GM21526 (cell line): ENCODE data around the gene MAB21L4.

ENCODE experiments used
- ATAC-seq: cut with Tn5 transposase; IDR thresholded peaks from one replicate; pipeline ENCODE4 v1.9.1; 2021; ENCODE audit warnings: moderate library complexity; ENCODE audit not compliant: unreplicated experiment, low FRiP score

MAB21L4 gene

GRCh38 chr2:240913810-240914644 lies 18.1 kb upstream of the MAB21L4 start:
- ATAC-seq: no peak

- no peak for ATAC-seq
These were observed 17.2 kb upstream of the MAB21L4 start for GRCh38 chr2:240912878-240913809.

- no peak for ATAC-seq
These were observed 15.8 kb upstream of the MAB21L4 start for GRCh38 chr2:240911641-240912265.

GRCh38 chr2:240909216-240909974 lies 13.4 kb upstream of the MAB21L4 start:
- no peak for ATAC-seq

GRCh38 chr2:240906911-240907590 lies 11.1 kb upstream of the MAB21L4 start:
- no peak for ATAC-seq

- ATAC-seq: no peak
These were observed 10.4 kb upstream of the MAB21L4 start, which contains the start of gene CROCC2 for GRCh38 chr2:240906141-240906910. TSS of gene CROCC2 (plus strand) at chr2:240906336. CDS start at chr2:240906514, 178 bp downstream.

- no peak for ATAC-seq
These were observed 9.3 kb upstream of the MAB21L4 start for GRCh38 chr2:240905176-240905781.

GRCh38 chr2:240904216-240905175 lies 8.5 kb upstream of the MAB21L4 start:
- ATAC-seq: no peak

- ATAC-seq: no peak
These were observed 7.5 kb upstream of the MAB21L4 start for GRCh38 chr2:240903191-240904060.

- no peak for ATAC-seq
These were observed 6.7 kb upstream of the MAB21L4 start for GRCh38 chr2:240902615-240903041.

GRCh38 chr2:240901986-240902614 lies 6.1 kb upstream of the MAB21L4 start:
- ATAC-seq: no peak

GRCh38 chr2:240900141-240900860 lies 4.3 kb upstream of the MAB21L4 start:
- ATAC-seq: no peak

- ATAC-seq: no peak
These were observed 3.5 kb upstream of the MAB21L4 start for GRCh38 chr2:240899468-240899865.

- no peak for ATAC-seq
These were observed 2.9 kb upstream of the MAB21L4 start for GRCh38 chr2:240898731-240899467.
